Measurements from ENCODE around the gene KLHDC4.

GRCh38 chr16:87671715-87672270, 94.0 kb downstream of the KLHDC4 start:
- TF ChIP-seq CTCF (IDR thresholded peaks at IDR 0.05) = no peak
- TF ChIP-seq EZH2 (IDR thresholded peaks at IDR 0.05; ENCODE audit: borderline replicate concordance, insufficient read depth, low read depth, low read length, poor library complexity, severe bottlenecking) = no peak

Measured in B cell (primary cell).